Measurements from ENCODE around the gene TMEM253. TPM values are rescaled to one million over a fixed set of nuclear protein-coding genes. Genes with fewer than 3 reads are reported as not detected.
A peak's percentile ranks its signal among the peaks of the same experiment; 100 is the strongest.

Gene TMEM253
- total RNA-seq, 6 experiments from 2014 or later, result 0.18 to 0.35 TPM; not detected in 4

- Mint-ChIP-seq H3K9me3 (no peaks in the 10 kb centered on the region), H3K36me3 (ENCODE audit: low read depth) (no peaks in the 10 kb centered on the region), H3K4me1 (ENCODE audit: low read depth) (peaks cover 49% of the 10 kb centered on the region), H3K27ac (peak overlapping the region; percentile 46; the same call in 1 of the 2 replicates), H3K27me3 (ENCODE audit: insufficient read depth) (peaks cover 10% of the 10 kb centered on the region), H3K4me3 (peak overlapping the region; percentile 52)
- peak; percentile 90 for TF ChIP-seq CTCF (IDR thresholded peaks at IDR 0.05)
- peak; percentile 64 for DNase-seq
Measured at GRCh38 chr14:21106498-21107282, 5.8 kb downstream of the TMEM253 start.

- DNase-seq, result peak; percentile 32
- peaks cover 48% of the 10 kb centered on the region for H3K4me1 Mint-ChIP-seq (ENCODE audit: low read depth)
- H3K27me3 Mint-ChIP-seq (ENCODE audit: insufficient read depth), result peaks cover 10% of the 10 kb centered on the region
- H3K4me3 Mint-ChIP-seq, result no peak overlapping the region; the same call in 1 of the 2 replicates
- H3K36me3 Mint-ChIP-seq (ENCODE audit: low read depth), result no peaks in the 10 kb centered on the region
- TF ChIP-seq CTCF (IDR thresholded peaks at IDR 0.05), result no peak
- peak overlapping the region; percentile 46 for H3K27ac Mint-ChIP-seq
- H3K9me3 Mint-ChIP-seq, result no peaks in the 10 kb centered on the region
Measured at GRCh38 chr14:21107283-21107800, 6.5 kb downstream of the TMEM253 start.

GRCh38 chr14:21108791-21109190 is 7.9 kb downstream of the TMEM253 start:
- peaks cover 35% of the 10 kb centered on the region for H3K4me1 Mint-ChIP-seq (ENCODE audit: low read depth)

GRCh38 chr14:21109377-21110138 is 8.7 kb downstream of the TMEM253 start:
- no peak overlapping the region for H3K4me3 Mint-ChIP-seq
- no peaks in the 10 kb centered on the region for H3K9me3 Mint-ChIP-seq
- no peak for TF ChIP-seq CTCF (IDR thresholded peaks at IDR 0.05)
- H3K4me1 Mint-ChIP-seq (ENCODE audit: low read depth), result peaks cover 30% of the 10 kb centered on the region
- H3K36me3 Mint-ChIP-seq (ENCODE audit: low read depth), result no peaks in the 10 kb centered on the region
- DNase-seq, result no peak
- no peak overlapping the region for H3K27ac Mint-ChIP-seq
- peaks cover 10% of the 10 kb centered on the region for H3K27me3 Mint-ChIP-seq (ENCODE audit: insufficient read depth)

More at GRCh38 chr14:21108791-21109190, 7.9 kb downstream of the TMEM253 start:
- no peak for TF ChIP-seq CTCF (IDR thresholded peaks at IDR 0.05)
- no peak overlapping the region for H3K27ac Mint-ChIP-seq
- no peak overlapping the region for H3K4me3 Mint-ChIP-seq
- H3K36me3 Mint-ChIP-seq (ENCODE audit: low read depth), result no peaks in the 10 kb centered on the region
- no peak for DNase-seq
- H3K9me3 Mint-ChIP-seq, result no peaks in the 10 kb centered on the region
- peaks cover 10% of the 10 kb centered on the region for H3K27me3 Mint-ChIP-seq (ENCODE audit: insufficient read depth)

- Mint-ChIP-seq H3K4me3 (no peak overlapping the region), H3K36me3 (ENCODE audit: low read depth) (no peaks in the 10 kb centered on the region), H3K27me3 (ENCODE audit: insufficient read depth) (peaks cover 10% of the 10 kb centered on the region), H3K9me3 (no peaks in the 10 kb centered on the region), H3K27ac (no peak overlapping the region), H3K4me1 (ENCODE audit: low read depth) (peaks cover 10% of the 10 kb centered on the region)
- DNase-seq, result no peak
- no peak for TF ChIP-seq CTCF (IDR thresholded peaks at IDR 0.05)
Measured at GRCh38 chr14:21112255-21112654, 11.4 kb downstream of the TMEM253 start.

All from HFFc6 (cell line).